ENCODE measurements around the gene RBM19.
"Not testable (repeated sequence)": the region's sequence is repeated elsewhere in the genome, so short reads cannot be mapped to it uniquely, and the experiment has no call there.

The RBM19 gene

DNA sequence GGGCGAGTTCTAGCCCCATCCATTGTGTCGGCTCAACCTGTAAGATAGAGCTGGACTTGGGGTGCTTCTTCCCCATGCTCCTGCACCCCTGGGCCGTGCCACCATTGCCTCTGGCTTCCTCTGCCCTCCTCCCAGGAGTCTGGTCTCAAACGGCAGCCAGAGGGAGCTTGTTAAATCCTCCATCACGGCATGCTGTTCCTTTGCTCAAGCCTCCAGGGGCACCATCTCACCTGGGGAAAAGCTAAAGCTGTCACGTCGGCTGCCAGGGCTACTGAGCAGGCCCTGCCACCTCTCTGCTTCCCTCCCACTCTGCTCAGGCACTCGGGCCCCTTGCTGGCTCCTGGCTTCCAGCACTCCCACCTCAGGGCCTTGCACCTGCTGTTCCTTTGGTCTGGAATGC lies 140.4 kb downstream of the RBM19 start:
- no peak for DNase-seq

- no peak for DNase-seq
These were observed 142.3 kb downstream of the RBM19 start for GRCh38 chr12:113823816-113824215.

GRCh38 chr12:113823016-113823415 lies 143.1 kb downstream of the RBM19 start:
- no peak for DNase-seq

DNA sequence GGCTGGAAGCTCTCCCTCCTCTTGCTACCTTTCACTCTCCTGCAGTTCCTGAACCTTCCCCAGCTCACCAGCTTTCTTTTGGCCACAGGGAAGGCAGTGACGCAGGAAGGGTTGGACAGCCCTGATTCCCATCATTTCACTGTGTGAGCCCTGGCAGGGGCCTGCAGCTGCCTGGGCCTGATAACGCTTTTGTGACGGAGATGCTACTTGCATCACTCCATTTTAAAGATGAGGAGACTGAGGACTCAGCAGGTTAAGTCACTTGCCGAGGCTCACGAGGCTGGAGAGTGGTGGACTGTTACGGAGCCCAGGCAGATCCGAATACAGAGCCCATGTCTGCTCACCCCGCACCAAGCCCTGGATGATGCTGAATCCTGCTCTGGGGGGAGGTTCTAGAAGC lies 145.3 kb downstream of the RBM19 start:
- no peak for DNase-seq

DNA sequence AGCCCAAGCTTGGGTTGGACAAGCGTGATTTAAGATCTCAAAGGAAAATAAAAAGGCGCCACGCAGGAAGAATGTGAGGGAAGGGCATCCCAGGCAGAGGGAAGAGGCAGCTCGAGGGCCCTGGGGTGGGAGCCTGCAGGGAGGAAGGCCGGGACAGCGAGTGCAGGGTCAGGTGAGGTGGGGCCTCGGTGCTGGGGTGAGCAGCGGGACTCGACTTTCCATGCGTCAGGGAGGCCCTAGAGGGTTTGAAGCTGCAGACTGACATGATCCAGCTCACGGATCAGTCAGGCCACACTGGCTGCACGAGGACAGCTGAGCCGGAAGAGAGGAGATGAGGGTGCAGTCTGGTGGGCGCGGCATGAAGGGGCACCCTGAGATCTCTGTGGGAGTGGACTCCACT lies 145.8 kb downstream of the RBM19 start:
- DNase-seq, result no peak

DNA sequence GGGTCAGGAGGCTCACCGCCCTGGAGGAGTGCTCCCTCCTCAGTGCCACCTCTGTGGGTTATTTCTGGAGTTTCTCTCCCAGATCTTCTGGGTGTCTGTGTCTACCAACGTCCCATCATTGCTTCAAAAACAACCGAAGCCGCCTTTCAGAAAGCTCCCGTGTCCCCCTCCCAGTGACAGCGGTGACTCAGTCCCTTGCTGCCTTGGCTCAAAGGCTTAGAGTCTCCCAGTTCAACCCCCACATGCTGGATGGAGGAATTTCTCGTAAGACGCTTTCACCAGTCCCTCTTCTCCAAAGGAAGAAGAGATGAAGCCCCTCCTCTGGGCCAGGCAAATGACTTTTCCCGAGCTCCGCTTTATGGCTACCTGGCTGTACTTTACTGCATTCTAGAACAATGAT lies 146.6 kb downstream of the RBM19 start:
- no peak for DNase-seq

- no peak for DNase-seq
These were observed 147.3 kb downstream of the RBM19 start for GRCh38 chr12:113818833-113819232.

DNA sequence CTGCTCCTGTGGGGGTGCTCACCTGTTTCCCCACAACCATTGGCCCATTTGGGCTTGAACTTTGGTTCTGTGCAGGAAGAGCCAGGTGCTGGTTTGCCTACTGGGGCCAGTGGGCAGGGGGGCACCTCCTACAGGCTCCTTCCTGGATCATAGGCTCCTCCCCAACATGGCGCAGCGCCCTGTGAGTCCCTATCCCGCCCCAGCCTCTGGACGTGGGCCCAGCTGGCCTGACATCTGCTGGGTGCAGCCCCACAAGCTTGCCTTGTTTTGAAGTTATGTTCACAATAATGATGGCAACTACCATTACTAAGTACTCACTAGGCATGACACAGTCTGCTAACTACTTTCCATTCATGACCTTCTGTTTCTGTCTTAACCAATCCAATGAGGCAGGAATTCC lies 147.8 kb downstream of the RBM19 start:
- no peak for DNase-seq

DNA sequence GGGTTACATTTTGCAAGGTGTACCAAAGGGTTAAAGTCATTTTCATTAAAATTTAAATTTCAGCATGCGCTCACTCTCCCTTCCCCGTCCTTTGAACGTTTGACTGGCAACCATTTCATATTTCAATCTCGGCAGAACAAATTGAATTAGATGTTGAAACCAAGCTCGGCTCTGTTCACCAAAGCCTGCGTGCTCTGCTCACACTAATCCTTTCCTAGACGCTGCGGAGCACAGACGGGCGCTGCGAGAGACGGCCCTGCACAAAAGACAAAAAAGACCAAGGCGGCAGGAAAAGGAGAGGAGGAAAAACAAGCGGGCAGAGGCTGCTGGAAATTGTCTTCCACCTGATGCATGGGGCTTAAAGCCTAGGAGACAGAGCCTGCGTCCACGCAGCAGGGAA lies 149.3 kb downstream of the RBM19 start:
- no peak for DNase-seq

DNA sequence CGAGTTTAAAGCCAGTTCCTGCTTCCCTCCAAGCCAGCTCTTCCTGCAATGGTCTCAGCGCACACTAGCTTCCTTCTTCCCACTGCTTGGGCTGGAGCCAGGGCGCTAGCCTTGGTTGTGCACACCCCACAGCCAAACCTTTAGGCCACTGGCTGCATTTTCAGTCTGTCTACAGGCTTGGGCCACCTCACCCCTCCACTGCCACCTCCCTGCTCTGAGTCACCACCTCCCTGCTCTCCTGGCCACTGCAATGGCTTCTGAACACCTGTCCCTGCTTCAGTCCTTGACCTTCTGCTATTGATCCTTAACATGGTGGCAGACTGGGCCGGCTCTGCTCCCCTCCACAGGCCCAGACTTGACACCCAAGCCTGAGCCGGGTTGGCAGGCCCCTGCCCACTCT lies 151.1 kb downstream of the RBM19 start:
- DNase-seq, result no peak

DNA sequence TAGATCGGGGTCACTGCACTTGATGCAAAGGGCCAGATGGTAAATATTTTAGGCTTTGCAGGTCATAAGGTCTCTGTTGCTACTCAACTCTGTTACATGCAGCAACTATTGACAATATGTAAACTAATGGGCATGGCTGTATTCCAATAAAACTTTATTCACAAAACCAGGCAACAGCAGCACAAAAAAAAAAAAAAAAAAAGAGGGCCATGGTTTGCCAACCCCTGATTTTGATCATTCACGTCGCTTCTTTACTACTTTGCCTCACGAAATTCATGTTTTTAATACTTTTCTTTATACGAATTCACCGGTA lies 152.9 kb downstream of the RBM19 start:
- no peak for DNase-seq

DNA sequence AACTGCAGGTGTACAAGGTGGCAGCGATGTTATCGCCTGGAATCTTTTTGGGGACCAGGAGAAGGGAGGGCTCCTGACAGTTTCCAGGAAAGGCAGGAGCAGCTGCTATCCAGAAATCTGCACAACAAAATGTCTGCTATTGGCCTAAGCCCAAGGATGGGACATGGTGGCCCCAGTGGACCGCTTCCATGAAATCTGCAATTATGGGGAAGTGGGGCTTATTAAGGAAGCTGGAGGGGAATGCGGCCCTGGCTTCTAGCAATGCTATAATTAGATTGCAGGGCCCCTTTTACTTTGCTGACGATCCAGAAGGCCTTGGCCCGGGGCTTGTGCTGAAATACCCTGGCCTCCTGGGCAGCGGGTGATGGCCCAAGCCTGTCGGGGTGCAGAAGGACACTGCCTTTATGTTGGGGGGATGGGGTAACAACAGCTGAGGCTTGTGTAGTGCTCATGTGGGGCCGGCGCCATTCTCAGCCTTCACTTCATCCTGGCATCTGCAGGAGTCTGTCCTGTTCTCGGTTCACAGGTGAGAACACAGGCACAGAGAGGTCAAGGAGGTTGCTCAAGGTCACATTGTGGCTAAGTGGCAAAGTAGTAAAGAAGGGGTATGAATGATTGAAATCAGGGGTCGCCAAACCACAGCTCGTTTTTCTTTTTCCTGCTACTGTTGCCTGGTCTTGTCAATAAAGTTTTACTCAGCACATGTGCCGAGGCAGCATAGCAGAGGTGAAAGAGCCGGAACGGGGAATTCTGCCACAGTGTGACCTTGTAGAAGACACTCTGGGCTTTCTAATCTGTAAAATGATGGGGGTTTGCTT lies 153.5 kb downstream of the RBM19 start:
- DNase-seq, result no peak

DNA sequence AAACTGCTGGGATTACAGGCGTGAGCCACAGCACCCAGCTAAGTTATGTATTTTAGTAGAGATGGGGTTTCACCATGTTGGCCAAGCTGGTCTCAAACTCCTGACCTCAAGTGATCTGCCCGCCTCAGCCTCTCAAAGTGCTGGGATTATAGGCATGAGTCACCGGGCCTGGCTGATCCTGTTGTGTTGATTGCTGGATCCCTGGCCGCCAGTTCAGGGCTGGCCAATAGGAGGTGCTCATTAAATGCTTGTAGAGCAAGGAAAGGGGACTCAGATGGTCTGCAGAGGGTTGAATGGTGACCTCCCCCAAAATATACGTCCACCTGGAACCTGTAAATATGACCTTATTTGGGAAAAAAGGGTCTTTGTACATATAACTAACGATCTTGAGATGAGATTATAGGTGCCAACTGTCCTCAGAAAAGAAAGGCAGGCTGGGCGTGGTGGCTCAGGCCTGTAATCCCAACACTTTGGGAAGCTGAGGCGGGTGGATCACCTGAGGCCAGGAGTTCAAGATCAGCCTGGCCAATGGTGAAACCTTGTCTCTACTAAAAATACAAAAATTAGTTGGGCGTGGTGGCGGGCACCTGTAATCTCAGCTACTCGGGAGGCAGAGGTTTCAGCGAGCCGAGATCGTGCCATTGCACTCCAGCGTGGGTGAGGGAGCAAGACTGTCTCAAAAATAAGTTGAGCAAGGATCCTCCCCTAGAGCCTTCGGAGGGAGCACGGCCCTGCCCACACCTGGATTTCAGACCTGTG lies 156.5 kb downstream of the RBM19 start:
- DNase-seq, result not testable (repeated sequence)

DNA sequence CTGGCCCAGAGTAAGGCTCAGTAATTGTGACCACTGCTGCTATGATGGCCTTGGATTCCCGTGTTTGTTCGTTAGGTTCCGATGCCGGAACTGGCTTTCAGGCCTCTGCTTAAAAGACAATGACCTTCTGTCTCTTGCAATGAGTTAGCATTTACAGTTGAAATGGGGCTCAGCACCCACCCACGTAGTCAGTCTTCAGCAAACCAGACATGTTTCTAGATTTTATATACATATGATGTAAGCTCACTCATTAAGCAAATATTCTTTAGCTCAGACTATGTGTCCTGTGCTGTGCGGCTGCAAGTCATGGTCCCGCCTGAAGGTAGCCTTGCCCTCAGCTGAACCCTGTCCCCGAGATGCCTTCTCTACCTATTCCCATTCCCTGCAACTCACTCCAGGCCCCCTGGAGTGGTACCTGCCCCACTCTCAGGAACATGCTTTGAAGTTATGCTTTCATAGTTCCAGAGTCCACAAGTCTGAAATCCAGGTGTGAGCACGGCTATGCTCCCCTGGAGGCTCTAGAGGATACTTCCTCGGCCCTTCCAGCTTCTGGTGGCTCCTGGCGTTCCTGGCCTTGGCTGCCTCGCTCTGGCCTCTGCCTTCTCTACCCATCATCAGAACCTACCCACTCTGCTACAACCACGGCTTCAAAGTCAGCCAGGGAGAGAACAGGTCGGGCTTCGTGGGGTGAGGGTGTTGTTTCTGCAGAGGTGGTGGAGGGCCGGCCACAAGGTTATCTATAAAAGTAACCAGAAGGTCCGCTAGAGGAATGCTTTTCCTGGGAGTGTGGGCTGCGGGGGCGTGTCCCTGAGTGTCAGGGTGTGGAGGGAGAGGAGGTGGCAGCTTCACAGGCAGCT lies 157.8 kb downstream of the RBM19 start:
- DNase-seq, result no peak

DNA sequence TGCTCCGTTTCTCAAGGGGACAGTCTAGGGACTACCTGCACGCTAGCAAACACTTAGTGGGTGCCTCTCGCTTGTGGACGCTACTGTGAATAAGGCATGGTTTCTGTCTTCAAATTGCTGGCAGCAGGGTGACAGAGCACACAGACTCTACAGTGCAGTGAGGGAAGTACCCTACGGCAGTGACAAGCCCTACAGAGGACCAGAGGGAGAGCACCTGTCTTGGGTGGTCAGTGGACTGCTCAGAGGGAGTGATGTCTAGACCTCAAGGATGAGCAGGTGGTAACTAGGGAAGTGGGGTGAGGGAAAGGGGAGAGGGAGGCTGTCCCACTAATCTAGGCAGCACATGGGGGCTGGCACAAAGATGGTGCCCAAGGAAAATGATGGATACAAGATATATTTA lies 160.5 kb downstream of the RBM19 start:
- no peak for DNase-seq

DNA sequence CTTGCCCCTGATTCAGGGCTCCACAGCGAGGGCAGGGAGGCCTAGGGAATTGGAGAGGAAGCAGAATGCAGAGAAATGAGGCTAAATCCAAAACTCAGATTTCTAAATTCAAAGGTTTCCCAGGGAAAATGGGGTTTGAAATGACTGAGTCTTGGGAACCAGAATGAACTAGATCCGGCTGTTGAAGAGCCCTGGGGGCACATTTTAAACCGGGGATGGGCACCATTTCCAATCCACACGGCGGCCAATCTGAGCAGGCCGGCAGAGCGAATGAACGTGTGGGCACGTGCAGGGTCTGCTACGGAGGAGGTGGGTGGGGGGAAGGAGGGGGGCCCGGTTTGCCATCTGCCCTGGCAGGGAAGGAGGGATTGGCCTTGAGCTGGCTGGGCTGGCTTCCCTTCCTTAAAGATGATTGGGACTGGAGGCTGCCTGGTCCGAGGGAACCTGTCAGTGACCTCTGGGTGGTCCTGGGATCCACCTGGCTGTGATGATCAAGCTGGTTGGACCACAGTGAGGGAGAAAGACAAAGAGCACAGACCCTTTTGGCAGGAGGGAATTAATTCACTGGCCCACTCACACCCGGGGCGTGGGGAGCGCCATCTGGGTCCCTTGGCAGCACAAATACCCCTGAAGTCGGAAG lies 161.0 kb downstream of the RBM19 start:
- no peak for DNase-seq

DNA sequence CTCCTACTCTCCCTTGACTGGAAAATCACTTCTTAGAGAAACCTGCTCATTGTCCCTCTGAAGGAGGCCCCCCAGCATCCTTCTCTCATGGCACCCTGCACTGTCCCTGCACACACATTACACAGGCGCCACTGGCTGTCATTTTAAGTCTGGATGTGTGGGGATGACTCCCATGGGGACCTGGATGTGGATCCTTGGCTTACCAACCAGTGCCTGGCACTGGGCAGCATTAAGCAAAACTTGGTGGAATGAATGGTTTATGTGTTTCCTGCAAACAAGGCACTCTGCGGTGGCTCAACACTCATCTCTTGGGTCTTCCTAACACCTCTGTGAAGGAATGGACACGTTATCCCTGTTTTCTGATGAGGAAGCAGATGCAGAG lies 162.4 kb downstream of the RBM19 start:
- no peak for DNase-seq

DNA sequence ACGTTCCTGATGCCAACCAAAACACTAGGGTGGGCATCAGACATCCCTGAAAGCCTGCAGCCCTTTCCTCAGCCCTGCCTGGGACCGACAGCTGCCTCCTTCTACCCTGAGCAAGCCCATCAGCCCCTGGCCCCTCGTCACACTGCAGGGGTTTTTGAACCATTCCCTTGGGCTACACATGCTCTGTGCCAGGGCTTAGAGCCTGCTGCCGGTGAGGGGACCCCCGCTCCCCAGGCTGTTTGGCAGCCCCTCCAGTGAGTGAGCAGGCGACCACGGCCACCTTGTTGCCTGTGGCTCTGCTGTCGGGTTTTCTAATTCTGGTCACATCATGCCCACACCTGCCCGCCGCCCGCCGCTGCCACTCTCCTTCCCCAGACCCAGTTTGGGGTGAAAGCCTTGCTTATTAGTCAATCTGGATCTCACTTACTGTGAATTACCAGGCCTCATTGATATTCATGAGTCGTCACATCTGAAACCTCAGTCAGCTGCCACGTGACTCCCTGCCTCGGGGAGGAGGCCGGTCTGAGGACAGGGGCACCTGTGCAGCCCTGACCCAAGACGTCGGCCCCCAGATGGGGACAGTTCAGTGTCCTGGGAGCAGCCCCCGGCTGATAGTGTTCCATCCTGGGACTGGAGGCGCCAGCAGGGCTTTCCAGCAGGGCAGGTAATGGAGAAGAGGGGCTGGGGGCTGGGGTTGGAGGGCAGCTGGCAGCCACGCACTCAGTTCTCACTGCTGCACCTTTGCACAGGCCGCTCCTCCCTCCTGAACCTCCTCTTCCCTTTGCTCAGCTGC lies 163.0 kb downstream of the RBM19 start:
- DNase-seq, result no peak

GRCh38 chr12:113802000-113802749 lies 163.9 kb downstream of the RBM19 start:
- no peak for DNase-seq

- no peak for DNase-seq
These were observed 165.9 kb downstream of the RBM19 start for GRCh38 chr12:113800201-113800600.

DNA sequence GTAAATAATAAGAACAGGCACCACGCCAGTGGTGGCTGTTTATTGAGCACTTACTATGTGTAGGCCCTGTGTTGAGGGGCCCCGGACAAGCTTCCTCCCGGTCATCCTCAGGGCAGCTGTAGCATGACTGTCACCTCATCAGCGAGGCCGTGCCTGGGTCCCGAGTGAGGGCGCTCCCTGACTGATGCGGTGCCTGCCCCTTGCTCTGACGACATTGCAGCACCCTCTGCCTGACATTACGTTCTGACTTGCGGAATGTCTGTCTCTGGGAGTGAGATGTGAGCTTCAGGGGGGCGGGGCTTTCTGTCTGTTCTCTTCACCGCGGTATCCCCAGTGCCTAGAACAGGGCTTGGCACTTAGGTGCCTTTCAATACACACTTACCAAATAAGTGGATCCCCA lies 167.6 kb downstream of the RBM19 start:
- DNase-seq, result no peak

DNA sequence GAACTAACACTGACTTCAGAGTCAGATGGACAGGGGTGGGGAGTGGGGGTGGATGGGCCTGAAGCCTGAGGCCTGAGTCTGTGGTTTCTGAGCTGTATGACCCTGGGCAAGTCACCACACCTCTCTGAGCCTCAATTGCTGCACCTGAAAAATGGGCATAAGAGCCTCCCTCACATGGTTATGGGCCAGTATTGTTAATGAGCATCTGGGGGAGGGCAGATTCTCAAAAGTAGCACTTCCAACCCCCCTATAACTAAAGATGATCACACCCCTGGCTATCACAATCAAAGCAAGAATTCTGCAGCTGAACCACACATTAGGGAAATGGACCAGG lies 168.6 kb downstream of the RBM19 start:
- no peak for DNase-seq

Measured in activated CD8-positive, alpha-beta memory T cell treated with anti-CD3 and anti-CD28 coated beads for 24 hours (primary cell).